HG03159 (cell line): Measurements from ENCODE around the gene OR52E2.
"Not testable (repeated sequence)": the region's sequence is repeated elsewhere in the genome, so short reads cannot be mapped to it uniquely, and the experiment has no call there.

ENCODE experiments used
- ATAC-seq: cut with Tn5 transposase; IDR thresholded peaks from one replicate; pipeline ENCODE4 v1.9.1; 2021; ENCODE audit warnings: mild to moderate bottlenecking, moderate library complexity; ENCODE audit not compliant: unreplicated experiment

The OR52E2 gene

DNA sequence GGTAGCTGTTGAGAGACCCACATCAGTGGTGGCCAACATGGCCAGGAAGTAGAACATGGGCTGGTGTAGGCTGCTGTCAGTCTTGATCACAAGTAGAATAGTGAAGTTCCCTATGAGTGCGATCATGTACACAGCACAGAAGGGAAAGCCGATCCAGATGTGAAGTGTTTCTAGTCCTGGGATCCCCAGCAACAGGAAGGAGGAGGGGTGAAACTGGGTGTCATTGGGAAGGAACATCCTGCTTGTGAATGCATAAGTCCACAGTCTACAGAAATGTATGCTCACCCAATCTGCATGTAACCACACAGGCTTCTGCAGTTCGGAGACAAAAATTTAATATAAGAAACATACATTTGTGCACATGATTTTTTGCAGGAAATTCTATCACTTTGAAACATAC is at the start of gene OR52E2:
Gene OR52E2, minus strand, starts transcription at position 237 of the 400 bp plus-strand sequence. Its CDS starts 0 bp downstream, at position 237.
- no peak for ATAC-seq

GRCh38 chr11:5107285-5107684 is 47.9 kb upstream of the OR52E2 start:
- ATAC-seq: no peak

DNA sequence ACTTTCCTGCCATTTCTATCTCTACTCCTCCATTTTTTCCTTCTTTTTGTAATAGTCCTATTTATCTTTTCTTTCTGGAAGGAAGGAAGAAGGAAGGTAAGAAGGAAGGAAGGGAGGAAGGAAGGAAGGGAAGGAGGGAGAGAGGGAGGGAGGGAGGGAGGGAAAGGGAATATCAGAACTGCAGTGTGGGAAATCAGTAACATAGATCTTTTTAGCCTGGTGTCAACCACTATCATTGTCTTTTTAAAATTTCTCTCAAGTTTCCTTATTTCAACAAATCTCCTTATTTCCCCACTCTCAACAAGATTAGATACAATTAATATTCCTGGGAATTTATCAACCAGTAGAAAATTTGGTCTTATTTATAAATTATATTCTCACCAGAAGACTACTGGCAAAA is 43.6 kb upstream of the OR52E2 start:
- no peak for ATAC-seq

- ATAC-seq: no peak
These were observed 42.8 kb upstream of the OR52E2 start for GRCh38 chr11:5102246-5102645.

DNA sequence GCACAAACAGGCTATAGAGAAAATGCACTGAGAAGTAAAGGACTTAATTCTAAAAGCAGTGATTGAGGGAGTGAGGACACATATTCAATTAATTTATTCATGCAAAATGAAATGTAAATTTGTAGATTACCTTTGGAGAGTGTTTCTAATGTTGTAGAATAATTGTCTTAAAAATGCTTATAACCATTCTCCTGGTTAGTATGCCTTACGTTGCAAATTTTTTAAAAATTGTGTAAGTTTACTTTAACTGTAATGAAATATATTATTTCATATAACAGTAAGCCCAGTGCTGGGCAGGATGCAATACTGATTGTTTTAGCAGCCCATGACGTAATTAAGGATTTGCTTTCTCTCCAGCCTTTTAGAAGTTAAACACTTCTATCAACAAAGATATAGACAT is 36.6 kb upstream of the OR52E2 start:
- no peak for ATAC-seq

- ATAC-seq: no peak
These were observed 33.6 kb upstream of the OR52E2 start for GRCh38 chr11:5092821-5093585.

DNA sequence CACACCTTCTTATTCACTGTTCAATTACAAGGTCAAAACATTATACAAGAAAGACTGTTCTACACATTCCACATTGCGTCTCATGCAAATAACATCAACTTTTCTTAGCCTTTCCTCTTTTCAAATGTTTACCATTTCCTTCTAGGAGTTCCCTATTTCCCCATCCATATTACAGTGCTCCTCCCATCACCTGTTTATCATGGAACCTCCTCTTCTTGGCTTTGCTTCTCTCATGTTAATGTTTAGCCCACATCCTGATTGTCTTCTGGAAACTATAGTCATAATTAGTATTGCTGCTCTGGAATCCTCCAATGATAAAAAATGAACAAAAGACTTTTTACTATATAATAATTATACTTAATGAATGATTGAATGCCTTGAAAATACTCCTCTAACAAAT is 31.2 kb upstream of the OR52E2 start:
- no peak for ATAC-seq

GRCh38 chr11:5088556-5088955 is 29.1 kb upstream of the OR52E2 start:
- no peak for ATAC-seq

DNA sequence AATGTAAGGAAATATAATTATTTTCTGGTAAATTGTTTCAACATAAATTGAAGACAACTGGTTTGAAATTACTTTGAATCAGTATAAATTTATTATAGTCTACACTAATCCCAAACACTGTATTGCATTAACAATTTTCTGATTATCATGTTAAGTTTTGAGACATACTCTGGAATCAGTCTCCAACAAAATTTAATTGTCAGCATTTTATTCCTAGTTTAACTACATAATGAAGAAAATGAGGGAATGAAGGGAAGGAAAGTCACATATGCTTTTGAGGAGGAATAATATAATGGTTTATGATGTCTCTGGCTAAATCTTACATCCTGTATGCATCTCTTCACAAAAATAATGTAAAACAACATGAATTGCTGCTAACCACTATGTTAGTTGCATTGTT is 24.2 kb upstream of the OR52E2 start:
- ATAC-seq: no peak

- ATAC-seq: no peak
These were observed 22.0 kb upstream of the OR52E2 start for GRCh38 chr11:5081405-5081804.

- ATAC-seq: no peak
These were observed 12.4 kb upstream of the OR52E2 start for GRCh38 chr11:5071799-5072198.

GRCh38 chr11:5069272-5069671 is 9.8 kb upstream of the OR52E2 start, which contains the start of gene OR52E1:
Gene OR52E1, plus strand, starts transcription at chr11:5069572.
- ATAC-seq: no peak

DNA sequence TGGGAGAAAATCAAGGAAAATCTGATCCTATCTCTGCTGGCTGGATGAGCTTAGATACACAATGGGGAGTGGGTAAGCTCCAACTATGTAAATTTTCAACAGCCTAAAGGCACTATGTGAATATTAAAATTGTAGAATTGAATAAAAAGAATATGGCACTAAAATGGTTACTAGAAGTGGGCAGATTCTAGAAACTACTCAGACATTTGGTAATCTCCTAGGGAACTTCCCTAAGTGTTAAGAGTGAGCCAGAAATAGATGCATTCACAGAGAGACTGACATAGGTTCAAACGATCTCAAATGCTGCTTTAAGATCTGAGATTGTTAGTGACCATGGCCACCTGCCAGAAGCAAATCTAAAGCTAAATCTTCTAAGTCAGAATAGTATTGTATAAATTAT is 5.6 kb upstream of the OR52E2 start:
- ATAC-seq: no peak

- ATAC-seq: not testable (repeated sequence)
These were observed 748 bp downstream of the OR52E2 start for GRCh38 chr11:5058679-5059078.

DNA sequence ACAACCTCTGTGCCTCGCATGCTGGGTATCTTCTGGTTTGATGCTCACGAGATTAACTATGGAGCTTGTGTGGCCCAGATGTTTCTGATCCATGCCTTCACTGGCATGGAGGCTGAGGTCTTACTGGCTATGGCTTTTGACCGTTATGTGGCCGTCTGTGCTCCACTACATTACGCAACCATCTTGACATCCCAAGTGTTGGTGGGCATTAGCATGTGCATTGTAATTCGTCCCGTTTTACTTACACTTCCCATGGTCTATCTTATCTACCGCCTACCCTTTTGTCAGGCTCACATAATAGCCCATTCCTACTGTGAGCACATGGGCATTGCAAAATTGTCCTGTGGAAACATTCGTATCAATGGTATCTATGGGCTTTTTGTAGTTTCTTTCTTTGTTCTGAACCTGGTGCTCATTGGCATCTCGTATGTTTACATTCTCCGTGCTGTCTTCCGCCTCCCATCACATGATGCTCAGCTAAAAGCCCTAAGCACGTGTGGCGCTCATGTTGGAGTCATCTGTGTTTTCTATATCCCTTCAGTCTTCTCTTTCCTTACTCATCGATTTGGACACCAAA is 12.6 kb downstream of the OR52E2 start:
- no peak for ATAC-seq

DNA sequence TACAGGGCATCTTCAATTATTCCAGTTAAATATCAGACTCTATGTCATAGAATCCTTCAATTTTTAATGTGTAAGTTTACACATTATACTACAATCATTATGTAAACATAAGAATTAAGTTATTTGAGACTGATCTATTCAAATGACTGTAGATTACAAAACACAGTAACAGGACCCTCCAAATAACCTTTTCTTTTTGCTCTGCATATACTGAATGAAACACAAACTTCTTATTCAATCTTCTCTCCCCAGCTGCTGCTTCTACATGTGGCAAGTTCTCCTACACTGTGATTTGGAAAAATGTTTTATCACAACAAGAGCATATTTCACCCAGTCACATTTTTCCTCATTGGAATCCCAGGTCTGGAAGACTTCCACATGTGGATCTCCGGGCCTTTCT is 13.2 kb downstream of the OR52E2 start, which contains the start of gene OR52J3:
Gene OR52J3, plus strand, starts transcription at position 301 of the 400 bp plus-strand sequence. Its CDS starts 0 bp downstream, at position 301.
- ATAC-seq: no peak

DNA sequence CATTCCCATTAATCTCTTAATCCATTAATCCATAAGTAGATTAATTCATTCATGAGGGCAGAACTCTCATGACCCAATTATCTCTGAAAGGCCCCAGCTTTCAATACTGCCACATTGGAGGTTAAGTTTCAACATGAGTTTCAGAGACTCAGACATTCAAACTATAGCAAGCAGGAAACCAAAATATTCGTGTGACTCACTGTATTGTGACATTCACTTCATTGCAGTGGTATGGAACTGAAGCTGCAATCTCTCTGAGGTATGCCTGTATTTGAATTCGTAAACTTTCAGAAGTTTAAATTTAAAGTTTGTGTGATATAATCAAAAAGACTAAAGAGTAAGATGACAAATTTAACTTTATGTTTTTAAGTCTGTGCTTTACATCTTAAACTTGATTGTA is 16.0 kb downstream of the OR52E2 start:
- no peak for ATAC-seq

DNA sequence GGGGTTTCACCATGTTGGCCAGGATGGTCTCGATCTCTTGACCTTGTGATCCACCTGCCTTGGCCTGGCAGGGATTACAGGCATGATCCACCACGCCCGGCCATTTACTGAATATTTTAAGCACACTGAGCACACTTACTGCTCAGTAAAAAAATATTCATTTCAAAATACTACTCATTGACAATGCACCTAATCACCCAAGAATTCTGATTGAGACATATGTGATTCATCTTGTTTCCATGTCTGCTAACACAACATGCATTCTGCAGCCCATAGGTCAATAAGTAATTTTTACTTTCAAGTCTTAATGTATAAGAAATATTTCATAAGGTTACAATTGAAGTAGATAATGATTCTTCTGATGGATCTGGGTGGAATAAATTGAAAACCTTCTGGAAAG is 17.3 kb downstream of the OR52E2 start:
- ATAC-seq: no peak

DNA sequence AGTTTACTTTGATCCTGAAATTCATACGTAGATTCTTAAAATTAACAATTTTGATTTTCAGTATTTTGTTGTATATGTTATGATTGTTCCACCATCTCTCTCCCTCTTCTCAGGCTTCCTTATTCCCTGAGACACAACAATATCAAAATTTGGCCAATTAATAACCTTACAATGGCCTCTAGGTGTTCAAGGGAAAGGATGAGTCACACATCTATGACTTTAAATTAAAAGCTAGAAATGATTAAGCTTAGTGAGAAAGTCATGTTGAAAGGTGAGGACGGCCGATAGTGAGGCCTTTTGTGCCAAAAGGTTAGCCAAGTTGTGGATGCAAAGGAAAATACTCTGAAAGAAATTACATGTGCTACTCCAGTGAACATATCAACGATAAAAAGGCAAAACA is 18.6 kb downstream of the OR52E2 start:
- no peak for ATAC-seq

DNA sequence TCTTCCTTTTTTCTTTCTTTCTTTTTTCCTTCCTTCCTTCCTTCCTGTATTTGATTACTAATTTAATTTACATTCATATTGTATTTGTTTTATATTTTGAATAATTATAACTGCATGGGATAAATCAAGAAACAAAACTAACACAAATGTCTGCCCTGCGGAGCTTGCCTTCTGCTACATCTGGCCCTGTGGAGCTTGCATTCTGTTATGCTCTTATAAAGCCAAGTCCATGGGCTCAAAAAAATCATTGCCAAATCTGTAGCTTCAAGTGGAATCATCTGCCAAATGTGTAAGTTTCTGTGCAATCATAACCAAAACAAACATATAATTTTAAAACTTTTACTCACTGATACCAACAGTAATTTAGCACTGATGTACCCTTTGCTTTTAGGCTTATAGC is 21.1 kb downstream of the OR52E2 start:
- ATAC-seq: no peak

- no peak for ATAC-seq
These were observed 21.5 kb downstream of the OR52E2 start for GRCh38 chr11:5037926-5038325.

DNA sequence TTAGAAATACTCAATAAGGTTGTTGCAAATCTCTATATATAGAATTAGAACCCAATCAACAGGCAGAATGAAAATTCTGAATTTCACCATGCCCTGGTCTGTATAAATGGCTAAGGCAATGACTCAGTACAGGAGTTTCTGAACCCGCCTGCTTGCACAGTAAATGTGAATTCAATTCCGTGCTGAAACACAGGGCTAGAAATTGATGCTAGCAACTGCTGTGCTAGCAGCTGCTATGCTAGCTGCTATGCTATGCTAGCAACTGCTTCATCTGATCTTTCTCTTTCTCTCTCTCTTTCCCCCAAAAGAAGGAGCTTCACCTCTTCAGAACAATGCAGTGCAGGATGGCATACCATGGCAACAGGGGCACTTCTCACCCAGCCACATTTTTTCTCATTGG is 22.8 kb downstream of the OR52E2 start:
- ATAC-seq: no peak

DNA sequence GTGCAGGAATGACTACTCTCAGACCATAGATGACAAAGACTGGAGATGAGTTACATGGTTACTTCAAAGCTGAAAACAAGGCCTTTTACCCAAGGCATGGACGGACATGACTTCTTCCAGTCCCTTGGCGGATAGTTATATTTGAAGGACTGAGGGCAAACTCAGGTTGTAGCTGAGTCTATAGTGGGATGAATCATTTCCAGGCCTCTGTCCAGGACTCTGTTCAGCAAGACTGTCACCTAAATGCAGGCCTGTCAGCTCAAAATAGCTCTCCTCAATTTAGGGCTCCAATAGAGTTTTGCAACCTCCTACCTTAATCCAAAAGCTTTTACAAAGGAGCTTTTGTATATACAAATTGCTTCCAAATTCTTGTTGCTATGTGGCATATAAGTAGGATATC is 37.4 kb downstream of the OR52E2 start:
- ATAC-seq: no peak
